ENCODE measurements around the gene CCDC88C. TPM values are rescaled to one million over a fixed set of nuclear protein-coding genes. Genes with fewer than 3 reads are reported as not detected.

CCDC88C gene
- total RNA-seq, 1 donor: 0.36 TPM

DNA sequence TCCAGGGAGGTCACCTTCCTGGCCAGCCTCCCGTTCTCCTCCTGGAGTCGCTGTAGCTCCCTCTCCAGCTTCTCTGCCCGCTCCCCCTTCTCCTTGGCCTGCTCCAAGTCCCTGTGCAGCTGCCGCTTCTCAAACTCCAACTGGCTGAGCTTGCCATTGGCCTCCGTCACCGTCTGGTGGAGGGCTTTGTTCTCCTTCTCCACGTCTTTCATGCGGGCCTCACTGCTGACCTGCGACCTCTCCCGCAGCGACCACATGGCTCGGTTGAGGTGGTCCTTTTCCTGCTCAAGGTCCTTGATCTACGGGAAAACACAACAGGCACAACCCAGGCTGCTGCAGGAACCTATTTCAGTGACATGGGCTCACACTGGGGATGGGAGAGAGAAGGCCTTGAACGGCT is 103.8 kb downstream of the CCDC88C start:
- Histone ChIP-seq H3K9me3 (ENCODE audit: low read depth, low read length) (no peaks in the 10 kb centered on the region), H3K79me2 (ENCODE audit: insufficient read depth, low read length) (no peaks in the 10 kb centered on the region), H3K27me3 (ENCODE audit: insufficient read depth, low read length) (no peaks in the 10 kb centered on the region), H3K4me3 (ENCODE audit: insufficient read depth, low read length) (no peak overlapping the region), H2AFZ (ENCODE audit: low read length) (no peak overlapping the region), H4K20me1 (ENCODE audit: insufficient read depth, low read length) (no peaks in the 10 kb centered on the region), H3K27ac (ENCODE audit: low read depth, low read length) (no peak overlapping the region), H3K4me2 (ENCODE audit: insufficient read depth, low read length) (no peak overlapping the region), H3K4me1 (ENCODE audit: insufficient read depth, low read length) (no peaks in the 10 kb centered on the region), H3K36me3 (ENCODE audit: insufficient read depth, low read length) (no peaks in the 10 kb centered on the region)
- TF ChIP-seq, protein P1, sequence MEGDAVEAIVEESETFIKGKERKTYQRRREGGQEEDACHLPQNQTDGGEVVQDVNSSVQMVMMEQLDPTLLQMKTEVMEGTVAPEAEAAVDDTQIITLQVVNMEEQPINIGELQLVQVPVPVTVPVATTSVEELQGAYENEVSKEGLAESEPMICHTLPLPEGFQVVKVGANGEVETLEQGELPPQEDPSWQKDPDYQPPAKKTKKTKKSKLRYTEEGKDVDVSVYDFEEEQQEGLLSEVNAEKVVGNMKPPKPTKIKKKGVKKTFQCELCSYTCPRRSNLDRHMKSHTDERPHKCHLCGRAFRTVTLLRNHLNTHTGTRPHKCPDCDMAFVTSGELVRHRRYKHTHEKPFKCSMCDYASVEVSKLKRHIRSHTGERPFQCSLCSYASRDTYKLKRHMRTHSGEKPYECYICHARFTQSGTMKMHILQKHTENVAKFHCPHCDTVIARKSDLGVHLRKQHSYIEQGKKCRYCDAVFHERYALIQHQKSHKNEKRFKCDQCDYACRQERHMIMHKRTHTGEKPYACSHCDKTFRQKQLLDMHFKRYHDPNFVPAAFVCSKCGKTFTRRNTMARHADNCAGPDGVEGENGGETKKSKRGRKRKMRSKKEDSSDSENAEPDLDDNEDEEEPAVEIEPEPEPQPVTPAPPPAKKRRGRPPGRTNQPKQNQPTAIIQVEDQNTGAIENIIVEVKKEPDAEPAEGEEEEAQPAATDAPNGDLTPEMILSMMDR (IDR thresholded peaks at IDR 0.05; ENCODE audit: extremely low read depth, low read depth, low read length): no peak
- DNase-seq (ENCODE audit: insufficient read length, low spot score, missing footprints): no peak

DNA sequence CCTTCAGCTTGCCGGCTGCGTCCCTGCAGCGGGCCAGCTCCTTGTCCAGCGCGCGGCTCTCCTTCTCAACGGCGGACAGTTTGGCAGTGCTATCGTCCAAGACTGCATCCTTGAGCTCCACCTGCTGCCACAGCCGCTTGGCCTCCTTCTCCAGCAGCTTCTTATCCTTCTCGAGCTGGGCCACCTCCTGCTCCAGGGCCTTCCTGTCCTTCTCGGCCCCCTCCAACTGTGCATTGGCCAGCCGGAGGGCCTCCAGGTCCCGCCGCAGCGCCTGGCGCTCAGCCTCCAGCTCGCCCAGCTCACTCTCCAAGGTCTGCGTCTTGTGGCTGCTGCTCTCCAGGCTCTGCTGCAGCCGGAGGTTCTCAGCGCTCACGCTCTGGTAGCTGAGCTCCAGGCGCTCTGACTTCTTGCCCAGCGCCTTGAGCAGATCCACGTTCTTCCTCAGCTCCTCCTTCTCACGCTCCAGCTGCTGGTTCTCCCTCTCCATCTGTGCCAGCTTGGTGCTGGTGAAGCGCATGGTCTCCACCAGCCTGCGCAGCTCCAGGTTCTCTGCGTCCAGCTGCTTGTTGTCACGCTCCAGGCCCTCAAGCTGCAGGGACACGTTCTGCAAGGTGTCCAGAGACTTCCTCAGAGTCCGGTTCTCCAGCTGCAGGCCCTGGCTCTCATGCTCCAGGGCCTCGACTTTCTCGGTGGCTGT is 104.3 kb downstream of the CCDC88C start:
- Histone ChIP-seq H4K20me1 (ENCODE audit: insufficient read depth, low read length) (no peaks in the 10 kb centered on the region), H3K36me3 (ENCODE audit: insufficient read depth, low read length) (no peaks in the 10 kb centered on the region), H3K27me3 (ENCODE audit: insufficient read depth, low read length) (no peaks in the 10 kb centered on the region), H3K27ac (ENCODE audit: low read depth, low read length) (no peak overlapping the region), H3K4me2 (ENCODE audit: insufficient read depth, low read length) (no peak overlapping the region), H3K4me1 (ENCODE audit: insufficient read depth, low read length) (no peaks in the 10 kb centered on the region), H3K79me2 (ENCODE audit: insufficient read depth, low read length) (no peaks in the 10 kb centered on the region), H3K9me3 (ENCODE audit: low read depth, low read length) (no peaks in the 10 kb centered on the region), H3K4me3 (ENCODE audit: insufficient read depth, low read length) (no peak overlapping the region), H2AFZ (ENCODE audit: low read length) (no peak overlapping the region)
- TF ChIP-seq, protein P1 (IDR thresholded peaks at IDR 0.05; ENCODE audit: extremely low read depth, low read depth, low read length): no peak
- DNase-seq (ENCODE audit: insufficient read length, low spot score, missing footprints): no peak

DNA sequence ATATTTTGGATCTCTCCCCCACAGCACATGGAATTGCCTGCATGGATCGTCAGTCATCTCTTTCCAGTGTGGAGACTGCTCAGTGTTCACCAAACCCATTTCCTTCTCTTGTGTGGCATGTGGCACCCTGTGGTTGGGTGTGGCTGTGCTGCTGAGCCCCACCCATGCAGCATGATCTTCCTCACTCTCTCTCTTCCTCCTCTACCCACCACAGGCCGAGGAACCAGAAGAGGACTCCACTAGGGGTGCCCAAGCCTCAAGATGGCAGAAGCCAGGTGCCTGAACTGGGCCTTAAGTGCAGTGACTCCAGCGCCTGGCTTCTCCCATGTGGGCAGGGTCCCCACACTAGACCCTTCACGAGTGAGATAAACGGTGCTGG is 106.3 kb downstream of the CCDC88C start:
- Histone ChIP-seq H3K9me3 (ENCODE audit: low read depth, low read length) (no peaks in the 10 kb centered on the region), H3K4me2 (ENCODE audit: insufficient read depth, low read length) (no peak overlapping the region), H3K27me3 (ENCODE audit: insufficient read depth, low read length) (peaks cover 2% of the 10 kb centered on the region), H3K79me2 (ENCODE audit: insufficient read depth, low read length) (no peaks in the 10 kb centered on the region), H4K20me1 (ENCODE audit: insufficient read depth, low read length) (no peaks in the 10 kb centered on the region), H3K4me3 (ENCODE audit: insufficient read depth, low read length) (no peak overlapping the region), H3K4me1 (ENCODE audit: insufficient read depth, low read length) (no peaks in the 10 kb centered on the region), H2AFZ (ENCODE audit: low read length) (no peak overlapping the region), H3K36me3 (ENCODE audit: insufficient read depth, low read length) (no peaks in the 10 kb centered on the region), H3K27ac (ENCODE audit: low read depth, low read length) (no peak overlapping the region)
- TF ChIP-seq, protein P1 (IDR thresholded peaks at IDR 0.05; ENCODE audit: extremely low read depth, low read depth, low read length): no peak
- DNase-seq (ENCODE audit: insufficient read length, low spot score, missing footprints): no peak

DNA sequence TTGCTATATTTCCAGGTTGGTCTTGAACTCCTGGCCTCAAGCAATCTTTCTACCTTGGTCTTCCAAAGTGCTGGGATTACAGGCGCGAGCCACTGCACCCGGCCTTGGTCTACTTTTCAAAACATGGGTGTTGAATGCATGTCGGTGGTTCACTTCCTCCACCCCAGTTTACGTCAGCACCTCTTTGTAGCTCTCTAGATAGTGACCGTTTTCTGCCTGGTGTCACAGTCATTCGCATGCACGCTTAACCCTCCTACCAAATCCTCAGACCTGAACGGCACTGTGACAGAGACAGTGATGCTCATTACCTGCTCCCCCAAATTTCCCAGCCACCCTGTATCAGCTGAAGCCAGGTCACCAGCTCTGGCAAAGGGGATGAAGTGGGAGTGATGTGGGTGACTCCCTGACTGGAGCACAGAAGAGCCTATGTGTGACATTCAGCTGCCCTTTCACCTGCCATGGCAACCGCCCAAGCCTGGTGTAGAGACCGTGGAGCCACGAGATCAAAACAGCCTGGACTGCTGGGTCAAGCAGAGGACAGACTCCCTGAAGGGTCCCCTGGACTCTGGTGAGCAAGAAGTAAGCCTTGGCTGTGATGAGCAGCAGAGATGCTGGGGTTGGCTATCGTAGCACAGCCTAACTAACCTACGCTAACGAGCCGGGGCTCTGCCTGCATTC is 106.9 kb downstream of the CCDC88C start:
- Histone ChIP-seq H3K36me3 (ENCODE audit: insufficient read depth, low read length) (no peaks in the 10 kb centered on the region), H3K27me3 (ENCODE audit: insufficient read depth, low read length) (peaks cover 6% of the 10 kb centered on the region), H3K79me2 (ENCODE audit: insufficient read depth, low read length) (no peaks in the 10 kb centered on the region), H3K4me3 (ENCODE audit: insufficient read depth, low read length) (no peak overlapping the region), H3K9me3 (ENCODE audit: low read depth, low read length) (no peaks in the 10 kb centered on the region), H3K4me1 (ENCODE audit: insufficient read depth, low read length) (no peaks in the 10 kb centered on the region), H4K20me1 (ENCODE audit: insufficient read depth, low read length) (no peaks in the 10 kb centered on the region), H3K27ac (ENCODE audit: low read depth, low read length) (no peak overlapping the region), H3K4me2 (ENCODE audit: insufficient read depth, low read length) (no peak overlapping the region), H2AFZ (ENCODE audit: low read length) (no peak overlapping the region)
- TF ChIP-seq, protein P1 (IDR thresholded peaks at IDR 0.05; ENCODE audit: extremely low read depth, low read depth, low read length): no peak
- no peak for DNase-seq (ENCODE audit: insufficient read length, low spot score, missing footprints)

Data from osteoblast (primary cell).